ENCODE measurements around the gene NOX5.
"Not testable (repeated sequence)": the region's sequence is repeated elsewhere in the genome, so short reads cannot be mapped to it uniquely, and the experiment has no call there.

NOX5 gene, protein sequence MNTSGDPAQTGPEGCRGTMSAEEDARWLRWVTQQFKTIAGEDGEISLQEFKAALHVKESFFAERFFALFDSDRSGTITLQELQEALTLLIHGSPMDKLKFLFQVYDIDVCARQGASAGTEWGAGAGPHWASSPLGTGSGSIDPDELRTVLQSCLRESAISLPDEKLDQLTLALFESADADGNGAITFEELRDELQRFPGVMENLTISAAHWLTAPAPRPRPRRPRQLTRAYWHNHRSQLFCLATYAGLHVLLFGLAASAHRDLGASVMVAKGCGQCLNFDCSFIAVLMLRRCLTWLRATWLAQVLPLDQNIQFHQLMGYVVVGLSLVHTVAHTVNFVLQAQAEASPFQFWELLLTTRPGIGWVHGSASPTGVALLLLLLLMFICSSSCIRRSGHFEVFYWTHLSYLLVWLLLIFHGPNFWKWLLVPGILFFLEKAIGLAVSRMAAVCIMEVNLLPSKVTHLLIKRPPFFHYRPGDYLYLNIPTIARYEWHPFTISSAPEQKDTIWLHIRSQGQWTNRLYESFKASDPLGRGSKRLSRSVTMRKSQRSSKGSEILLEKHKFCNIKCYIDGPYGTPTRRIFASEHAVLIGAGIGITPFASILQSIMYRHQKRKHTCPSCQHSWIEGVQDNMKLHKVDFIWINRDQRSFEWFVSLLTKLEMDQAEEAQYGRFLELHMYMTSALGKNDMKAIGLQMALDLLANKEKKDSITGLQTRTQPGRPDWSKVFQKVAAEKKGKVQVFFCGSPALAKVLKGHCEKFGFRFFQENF

DNA sequence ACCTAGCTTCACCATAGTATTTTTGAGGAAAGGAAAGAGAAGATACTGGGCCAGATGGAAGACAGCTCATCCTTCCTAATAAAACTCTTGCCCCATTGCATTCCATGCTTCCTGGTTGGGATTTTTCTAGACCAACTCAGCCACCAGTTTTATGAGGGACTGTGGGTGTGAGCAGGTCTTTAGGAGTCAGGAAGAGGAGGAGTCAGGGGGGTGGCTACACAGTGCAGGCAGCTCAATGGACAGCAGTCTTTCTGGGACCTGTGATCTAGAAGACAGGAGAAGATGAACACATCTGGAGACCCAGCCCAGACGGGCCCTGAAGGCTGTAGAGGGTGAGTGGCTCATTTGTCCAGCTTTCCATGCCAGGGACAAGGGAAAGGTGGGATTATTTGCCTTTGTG lies at the start of gene NOX5:
Gene NOX5, plus strand, starts transcription at position 242 of the 400 bp plus-strand sequence. Its CDS starts 41 bp downstream, at position 283.
- H3K4me1 ChIP-seq (ENCODE audit: control insufficient read depth, insufficient read depth, low read length): no peaks in the 10 kb centered on the region

DNA sequence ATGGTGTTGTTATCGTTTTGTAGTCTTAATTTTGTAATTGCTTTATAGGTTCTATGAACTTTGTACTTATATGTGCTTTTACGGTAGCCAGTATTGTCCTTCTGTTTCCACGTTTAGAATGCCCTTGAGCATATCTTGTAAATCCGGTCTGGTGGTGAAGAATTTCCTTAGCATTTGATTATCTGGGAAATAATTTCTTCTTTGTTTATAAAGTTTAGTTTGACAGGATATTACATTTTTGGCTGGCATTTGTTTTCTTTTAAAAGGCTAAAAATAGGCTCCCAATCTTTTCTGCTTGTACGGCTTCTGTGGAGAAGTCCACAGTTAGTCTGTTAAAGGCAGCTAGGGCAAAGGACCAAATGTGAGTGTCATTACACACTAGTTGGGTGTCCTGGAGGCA lies 47.5 kb upstream of the NOX5 start:
- H3K4me1 ChIP-seq (ENCODE audit: control insufficient read depth, insufficient read depth, low read length): no peaks in the 10 kb centered on the region
- H3K27ac ChIP-seq (ENCODE audit: low read length): no peak overlapping the region
- peaks cover 7 to 10% of the 10 kb centered on the region in 2 donors for H3K9me3 ChIP-seq (ENCODE audit: control insufficient read depth in 2 of 2, low read length in 2 of 2)
- H3K36me3 ChIP-seq (ENCODE audit: control insufficient read depth in 2 of 2, insufficient read depth in 2 of 2, low read length in 2 of 2): no peaks in the 10 kb centered on the region
- no peaks in the 10 kb centered on the region for H3K27me3 ChIP-seq (ENCODE audit: control insufficient read depth in 1 of 2, insufficient read depth in 2 of 2, low read length in 2 of 2)
- H3K4me3 ChIP-seq (ENCODE audit: low read length in 2 of 2): no peak overlapping the region
- H3K9ac ChIP-seq (ENCODE audit: low read length in 2 of 2): no peak overlapping the region

More for the DNA sequence above, at the start of gene NOX5:
- H3K4me3 ChIP-seq (ENCODE audit: low read length in 2 of 2): no peak within 1 kb of the TSS
- no peak within 1 kb of the TSS for H3K27ac ChIP-seq (ENCODE audit: low read length)
- peaks cover 0 to 4% of the 10 kb centered on the region in 2 donors for H3K27me3 ChIP-seq (ENCODE audit: control insufficient read depth in 1 of 2, insufficient read depth in 2 of 2, low read length in 2 of 2)
- peaks cover 0 to 8% of the 10 kb centered on the region in 2 donors for H3K9me3 ChIP-seq (ENCODE audit: control insufficient read depth in 2 of 2, low read length in 2 of 2)
- no peaks in the 10 kb centered on the region for H3K36me3 ChIP-seq (ENCODE audit: control insufficient read depth in 2 of 2, insufficient read depth in 2 of 2, low read length in 2 of 2)
- no peak within 1 kb of the TSS for H3K9ac ChIP-seq (ENCODE audit: low read length in 2 of 2)

DNA sequence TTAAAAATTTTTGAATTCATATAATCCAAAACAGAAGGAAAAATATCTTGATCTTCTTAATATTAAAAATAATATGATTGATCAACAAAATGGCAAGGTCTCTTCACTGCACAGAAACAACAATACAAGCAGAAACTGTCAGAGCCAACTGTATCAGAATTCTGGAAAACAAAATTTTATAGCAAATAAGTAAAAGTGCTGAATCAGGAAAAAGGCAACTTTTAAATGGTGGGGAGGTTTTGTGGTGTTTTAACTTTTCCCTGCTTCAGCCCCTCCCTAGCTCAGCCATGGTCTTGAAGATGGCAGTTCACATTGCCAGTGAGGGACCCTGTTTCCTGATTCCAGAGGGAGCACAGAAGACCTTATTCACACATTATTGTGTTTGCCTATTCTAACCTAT lies 46.5 kb upstream of the NOX5 start:
- no peak overlapping the region for H3K4me3 ChIP-seq (ENCODE audit: low read length in 2 of 2)
- no peak overlapping the region for H3K27ac ChIP-seq (ENCODE audit: low read length)
- H3K9ac ChIP-seq (ENCODE audit: low read length in 2 of 2): no peak overlapping the region

DNA sequence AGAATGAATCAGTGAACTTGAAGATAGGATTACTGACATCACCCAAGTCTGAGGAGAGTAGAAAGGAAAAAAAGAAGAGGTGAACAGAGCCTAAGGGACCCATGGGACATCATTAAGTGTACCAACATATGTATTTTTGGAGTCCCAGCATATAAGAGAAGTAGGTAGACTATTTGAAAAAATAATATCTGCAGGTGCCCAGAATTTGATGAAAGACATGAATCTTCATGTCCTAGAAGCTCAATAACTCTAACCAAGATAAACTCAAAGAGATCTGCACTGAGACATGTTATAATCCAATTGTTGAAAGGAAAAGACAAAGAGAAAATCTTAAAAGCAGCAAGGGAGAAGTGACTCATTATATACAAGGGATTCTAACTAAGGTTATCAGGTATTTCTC lies 45.2 kb upstream of the NOX5 start:
- H3K27ac ChIP-seq (ENCODE audit: low read length): no peak overlapping the region
- H3K4me1 ChIP-seq (ENCODE audit: control insufficient read depth, insufficient read depth, low read length): no peaks in the 10 kb centered on the region
- no peaks in the 10 kb centered on the region for H3K27me3 ChIP-seq (ENCODE audit: control insufficient read depth in 1 of 2, insufficient read depth in 2 of 2, low read length in 2 of 2)
- H3K36me3 ChIP-seq (ENCODE audit: control insufficient read depth in 2 of 2, insufficient read depth in 2 of 2, low read length in 2 of 2): no peaks in the 10 kb centered on the region
- H3K9me3 ChIP-seq (ENCODE audit: control insufficient read depth in 2 of 2, low read length in 2 of 2): peaks cover 7 to 10% of the 10 kb centered on the region in 2 donors
- no peak overlapping the region for H3K9ac ChIP-seq (ENCODE audit: low read length in 2 of 2)
- no peak overlapping the region for H3K4me3 ChIP-seq (ENCODE audit: low read length in 2 of 2)

More for the DNA sequence above, 46.5 kb upstream of the NOX5 start:
- peaks cover 7 to 10% of the 10 kb centered on the region in 2 donors for H3K9me3 ChIP-seq (ENCODE audit: control insufficient read depth in 2 of 2, low read length in 2 of 2)
- H3K27me3 ChIP-seq (ENCODE audit: control insufficient read depth in 1 of 2, insufficient read depth in 2 of 2, low read length in 2 of 2): no peaks in the 10 kb centered on the region
- no peaks in the 10 kb centered on the region for H3K36me3 ChIP-seq (ENCODE audit: control insufficient read depth in 2 of 2, insufficient read depth in 2 of 2, low read length in 2 of 2)
- H3K4me1 ChIP-seq (ENCODE audit: control insufficient read depth, insufficient read depth, low read length): no peaks in the 10 kb centered on the region

DNA sequence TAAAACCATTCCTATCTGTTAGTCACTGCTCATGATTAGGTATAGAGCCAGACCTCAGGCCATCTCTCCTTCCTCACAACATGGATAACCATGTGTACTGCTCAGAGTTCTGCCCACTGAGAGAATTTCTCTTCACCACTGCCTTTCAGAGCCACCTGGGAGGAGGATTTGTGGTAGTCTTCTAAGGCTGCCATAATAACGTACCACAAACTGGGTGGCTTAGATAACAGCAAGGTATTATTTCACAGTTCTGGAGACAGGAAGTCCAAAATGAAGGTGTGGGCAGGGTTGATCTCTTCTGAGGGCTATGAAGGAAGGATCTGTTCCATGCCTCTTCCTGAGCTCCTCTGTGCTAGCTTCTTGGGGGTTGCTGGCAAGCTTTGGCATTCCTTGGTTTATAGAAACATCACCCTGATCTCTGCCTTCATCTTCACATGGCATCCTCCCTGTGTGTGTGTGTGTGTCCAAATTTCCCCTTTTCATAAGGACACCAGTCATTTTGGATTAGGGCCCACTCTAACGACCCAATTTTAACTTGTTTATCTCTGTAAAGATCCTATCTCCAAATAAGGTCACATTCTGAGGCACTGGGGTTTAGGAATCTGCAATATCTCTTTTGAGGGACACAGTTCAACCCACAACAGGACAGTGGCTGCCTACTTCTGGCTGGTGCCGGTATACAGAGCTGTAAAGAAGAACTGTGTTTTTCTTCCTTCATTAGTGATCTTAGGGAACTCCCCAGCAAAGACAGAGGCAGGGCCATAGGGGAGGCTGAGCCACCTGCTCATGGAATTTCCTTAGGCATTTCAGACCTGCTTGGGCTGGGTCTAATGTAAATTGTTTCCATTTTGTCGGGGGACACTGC lies 42.1 kb upstream of the NOX5 start:
- no peaks in the 10 kb centered on the region for H3K4me1 ChIP-seq (ENCODE audit: control insufficient read depth, insufficient read depth, low read length)
- H3K27me3 ChIP-seq (ENCODE audit: control insufficient read depth in 1 of 2, insufficient read depth in 2 of 2, low read length in 2 of 2): no peaks in the 10 kb centered on the region
- H3K4me3 ChIP-seq (ENCODE audit: low read length in 2 of 2): no peak overlapping the region
- no peak overlapping the region for H3K27ac ChIP-seq (ENCODE audit: low read length)
- no peak overlapping the region for H3K9ac ChIP-seq (ENCODE audit: low read length in 2 of 2)
- H3K9me3 ChIP-seq (ENCODE audit: control insufficient read depth in 2 of 2, low read length in 2 of 2): peaks cover 4 to 12% of the 10 kb centered on the region in 2 donors
- no peaks in the 10 kb centered on the region for H3K36me3 ChIP-seq (ENCODE audit: control insufficient read depth in 2 of 2, insufficient read depth in 2 of 2, low read length in 2 of 2)

DNA sequence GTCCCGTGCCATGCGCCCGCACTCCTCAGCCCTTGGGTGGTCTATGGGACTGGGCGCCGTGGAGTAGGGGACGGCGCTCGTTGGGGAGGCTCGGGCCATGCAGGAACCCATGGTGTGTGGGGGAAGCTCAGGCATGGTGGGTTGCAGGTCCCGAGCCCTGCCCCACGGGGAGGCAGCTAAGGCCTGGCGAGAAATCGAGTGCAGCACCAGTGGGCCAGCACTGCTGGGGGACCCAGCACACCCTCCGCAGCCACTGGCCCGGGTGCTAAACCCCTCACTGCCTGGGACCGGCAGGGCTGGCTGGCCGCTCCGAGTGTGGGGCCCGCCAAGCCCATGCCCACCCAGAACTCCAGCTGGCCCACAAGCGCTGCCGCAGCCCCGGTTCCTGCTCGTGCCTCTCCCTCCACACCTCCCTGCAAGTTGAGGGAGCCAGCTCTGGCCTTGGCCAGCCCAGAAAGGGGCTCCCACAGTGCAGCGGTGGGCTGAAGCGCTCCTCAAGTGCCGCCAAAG lies 38.8 kb upstream of the NOX5 start:
- H3K27ac ChIP-seq (ENCODE audit: low read length); H3K27me3 ChIP-seq (ENCODE audit: control insufficient read depth in 1 of 2, insufficient read depth in 2 of 2, low read length in 2 of 2); H3K4me1 ChIP-seq (ENCODE audit: control insufficient read depth, insufficient read depth, low read length); H3K9me3 ChIP-seq (ENCODE audit: control insufficient read depth in 2 of 2, low read length in 2 of 2); H3K4me3 ChIP-seq (ENCODE audit: low read length in 2 of 2); H3K9ac ChIP-seq (ENCODE audit: low read length in 2 of 2); H3K36me3 ChIP-seq (ENCODE audit: control insufficient read depth in 2 of 2, insufficient read depth in 2 of 2, low read length in 2 of 2): not testable (repeated sequence)

DNA sequence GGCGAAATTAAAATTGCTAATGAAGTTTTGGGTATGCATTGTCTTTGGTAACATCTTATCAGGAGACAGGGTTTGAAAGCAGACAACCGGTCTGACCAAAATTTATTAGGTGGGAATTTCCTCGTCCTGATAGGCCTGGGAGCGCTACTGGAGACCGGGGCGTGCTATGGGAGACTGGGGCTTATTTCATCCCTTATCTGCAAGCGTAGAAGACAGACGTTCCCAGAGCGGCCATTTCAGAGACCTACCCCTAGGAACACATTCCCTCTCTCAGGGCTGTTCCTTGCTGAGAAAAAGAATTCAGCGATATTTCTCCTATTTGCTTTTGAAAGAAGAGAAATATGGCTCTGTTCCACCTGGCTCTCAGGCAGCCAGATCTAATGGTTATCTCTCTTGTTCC lies 37.1 kb upstream of the NOX5 start:
- H3K4me1 ChIP-seq (ENCODE audit: control insufficient read depth, insufficient read depth, low read length); H3K9me3 ChIP-seq (ENCODE audit: control insufficient read depth in 2 of 2, low read length in 2 of 2); H3K36me3 ChIP-seq (ENCODE audit: control insufficient read depth in 2 of 2, insufficient read depth in 2 of 2, low read length in 2 of 2); H3K27me3 ChIP-seq (ENCODE audit: control insufficient read depth in 1 of 2, insufficient read depth in 2 of 2, low read length in 2 of 2); H3K9ac ChIP-seq (ENCODE audit: low read length in 2 of 2); H3K27ac ChIP-seq (ENCODE audit: low read length); H3K4me3 ChIP-seq (ENCODE audit: low read length in 2 of 2): not testable (repeated sequence)

DNA sequence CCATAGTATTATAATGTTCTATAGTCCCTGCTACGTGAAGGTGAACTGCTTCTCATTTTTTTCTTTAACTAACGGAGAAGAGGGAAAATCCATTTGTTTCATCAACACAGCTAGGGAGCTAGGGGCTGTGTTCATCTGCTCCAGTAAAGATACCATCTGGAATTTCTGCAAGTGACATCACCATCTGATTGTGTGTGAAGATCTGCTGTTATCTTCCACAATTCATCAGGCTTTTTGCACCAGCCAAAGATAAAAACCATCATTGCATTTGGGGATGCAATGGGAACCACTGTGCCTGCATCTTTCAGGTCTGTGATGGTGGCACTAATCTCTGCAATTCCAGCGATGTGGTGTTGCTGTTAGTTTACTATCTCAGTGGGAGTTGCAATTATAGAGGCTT lies 35.5 kb upstream of the NOX5 start:
- Histone ChIP-seq H3K9ac (ENCODE audit: low read length in 2 of 2) (no peak overlapping the region), H3K4me1 (ENCODE audit: control insufficient read depth, insufficient read depth, low read length) (no peaks in the 10 kb centered on the region), H3K9me3 (ENCODE audit: control insufficient read depth in 2 of 2, low read length in 2 of 2) (peaks cover 0 to 3% of the 10 kb centered on the region in 2 donors), H3K36me3 (ENCODE audit: control insufficient read depth in 2 of 2, insufficient read depth in 2 of 2, low read length in 2 of 2) (no peaks in the 10 kb centered on the region), H3K4me3 (ENCODE audit: low read length in 2 of 2) (no peak overlapping the region), H3K27ac (ENCODE audit: low read length) (no peak overlapping the region), H3K27me3 (ENCODE audit: control insufficient read depth in 1 of 2, insufficient read depth in 2 of 2, low read length in 2 of 2) (no peaks in the 10 kb centered on the region)

DNA sequence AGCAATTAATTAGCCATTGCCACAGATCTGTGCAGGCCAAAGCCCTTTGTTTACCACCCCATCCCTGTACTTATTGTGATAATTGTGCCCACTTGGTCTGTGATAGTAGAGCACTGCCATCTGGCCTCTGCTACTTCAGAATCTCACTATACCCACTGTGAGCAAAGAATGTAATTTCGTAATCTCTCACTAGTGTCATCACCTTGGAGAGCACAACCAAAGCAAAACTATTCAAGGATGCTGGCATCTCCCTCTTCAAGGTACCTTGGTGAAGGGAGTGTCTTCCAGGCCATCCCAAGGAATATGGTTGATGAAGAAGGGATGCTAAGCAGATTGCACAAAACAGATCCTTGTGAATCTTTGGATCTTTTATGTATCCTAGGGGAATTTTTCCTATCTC lies 34.7 kb upstream of the NOX5 start:
- Histone ChIP-seq H3K4me3 (ENCODE audit: low read length in 2 of 2) (no peak overlapping the region), H3K9me3 (ENCODE audit: control insufficient read depth in 2 of 2, low read length in 2 of 2) (peaks cover 0 to 3% of the 10 kb centered on the region in 2 donors), H3K9ac (ENCODE audit: low read length in 2 of 2) (no peak overlapping the region), H3K4me1 (ENCODE audit: control insufficient read depth, insufficient read depth, low read length) (no peaks in the 10 kb centered on the region), H3K36me3 (ENCODE audit: control insufficient read depth in 2 of 2, insufficient read depth in 2 of 2, low read length in 2 of 2) (no peaks in the 10 kb centered on the region), H3K27ac (ENCODE audit: low read length) (no peak overlapping the region), H3K27me3 (ENCODE audit: control insufficient read depth in 1 of 2, insufficient read depth in 2 of 2, low read length in 2 of 2) (no peaks in the 10 kb centered on the region)

DNA sequence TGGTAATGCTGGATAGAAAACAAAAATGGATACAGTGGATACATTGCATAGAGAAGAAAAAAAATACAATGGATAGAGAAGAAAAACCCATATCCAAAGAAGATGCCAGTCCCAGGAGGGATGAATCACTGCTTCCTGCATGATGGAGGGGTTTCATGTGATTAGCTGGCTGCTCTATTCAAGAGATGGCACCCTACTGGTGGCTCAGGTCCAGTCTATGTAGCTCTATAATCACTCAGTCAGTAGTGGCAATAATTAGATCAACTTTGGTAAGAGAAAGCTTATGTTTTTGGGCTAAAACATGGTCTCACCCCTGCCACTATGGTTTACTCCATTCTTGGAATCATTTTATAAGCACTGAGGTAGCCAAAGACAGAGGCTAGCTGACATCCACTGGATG lies 33.7 kb upstream of the NOX5 start:
- H3K4me3 ChIP-seq (ENCODE audit: low read length in 2 of 2): no peak overlapping the region
- no peaks in the 10 kb centered on the region for H3K27me3 ChIP-seq (ENCODE audit: control insufficient read depth in 1 of 2, insufficient read depth in 2 of 2, low read length in 2 of 2)
- no peak overlapping the region for H3K27ac ChIP-seq (ENCODE audit: low read length)
- H3K9ac ChIP-seq (ENCODE audit: low read length in 2 of 2): no peak overlapping the region
- H3K9me3 ChIP-seq (ENCODE audit: control insufficient read depth in 2 of 2, low read length in 2 of 2): peaks cover 0 to 3% of the 10 kb centered on the region in 2 donors
- no peaks in the 10 kb centered on the region for H3K36me3 ChIP-seq (ENCODE audit: control insufficient read depth in 2 of 2, insufficient read depth in 2 of 2, low read length in 2 of 2)
- H3K4me1 ChIP-seq (ENCODE audit: control insufficient read depth, insufficient read depth, low read length): no peaks in the 10 kb centered on the region
